Coronary artery (tissue), 2 donors: ENCODE measurements around the gene SDF4.
"Not testable (repeated sequence)": the region's sequence is repeated elsewhere in the genome, so short reads cannot be mapped to it uniquely, and the experiment has no call there.

ENCODE experiments used
- DNase-seq: peaks from one replicate; pipeline ENCODE4 v3.0.0-alpha.2; 2017; ENCODE audit warnings: low spot score
- H3K27ac ChIP-seq, 2 donors: fragments of 200-600 bp; sonication (generic); one replicate each; pipeline ENCODE4 v1.5.1; 2016 to 2019
- H3K4me3 ChIP-seq: fragments of 200-600 bp; sonication (generic); 2 replicates; pipeline ENCODE4 v1.5.1; 2016; ENCODE audit warnings: mild to moderate bottlenecking, moderate library complexity
- CTCF ChIP-seq: fragments of 200-600 bp; sonication (generic); IDR thresholded peaks from one replicate; pipeline ENCODE4 v1.5.1; 2019; ENCODE audit warnings: antibody characterized with exemption

SDF4 gene

DNA sequence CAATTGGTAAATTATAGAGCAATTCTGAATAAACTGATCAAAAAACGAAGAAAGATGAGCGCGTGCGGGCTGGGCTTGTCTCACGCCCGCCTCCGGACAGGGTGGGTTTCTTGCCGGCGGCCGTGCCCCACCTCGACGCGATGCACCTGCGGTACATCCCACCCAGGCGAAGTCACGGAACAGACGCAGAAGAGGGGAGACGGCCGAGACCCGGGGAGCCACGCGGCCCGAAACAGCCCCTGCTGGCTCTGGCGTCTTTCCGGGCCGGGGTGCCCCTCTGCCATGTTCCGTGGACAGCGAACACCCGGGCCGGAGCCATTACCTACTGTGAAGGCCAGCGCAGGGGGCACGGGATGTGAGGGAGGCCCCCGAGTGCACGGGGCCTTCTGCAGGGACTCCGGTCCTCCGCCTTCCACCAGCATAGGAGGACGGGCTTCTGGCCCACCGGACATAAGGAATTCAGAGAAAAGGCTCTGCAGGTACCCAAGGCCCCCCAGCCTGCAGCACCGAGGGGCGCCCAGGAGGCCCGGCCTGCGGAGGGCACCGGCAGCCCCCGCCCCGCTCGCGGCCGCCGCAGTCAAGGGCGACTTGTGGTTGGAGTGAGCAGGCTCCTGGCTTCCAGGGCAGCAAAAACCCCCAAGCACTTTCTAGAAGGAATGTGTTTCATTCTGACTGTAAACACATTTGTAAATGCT, 22.3 kb upstream of the SDF4 start:
- no peak for TF ChIP-seq CTCF
- DNase-seq = no peak
- Histone ChIP-seq H3K27ac (no peak overlapping the region), H3K4me3 (no peak overlapping the region)

DNA sequence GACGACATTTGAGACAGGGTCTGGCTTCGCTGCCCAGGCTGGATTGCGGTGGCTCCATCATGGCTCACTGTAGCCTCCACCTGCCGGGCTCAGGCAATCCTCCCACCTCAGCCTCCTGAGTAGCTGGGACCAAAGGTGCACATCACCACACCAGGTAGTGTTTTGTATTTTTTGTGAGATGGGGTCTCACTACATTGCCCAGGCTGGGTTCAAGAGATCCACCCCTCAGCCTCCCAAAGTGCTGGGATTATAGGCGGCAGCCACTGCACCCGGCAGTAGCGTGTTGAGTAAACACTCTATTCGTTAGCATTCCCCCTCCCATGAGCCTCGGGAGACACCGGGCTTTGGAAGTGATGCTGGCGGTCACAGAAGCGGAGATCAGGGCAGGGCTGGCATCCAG, 21.5 kb upstream of the SDF4 start:
- Histone ChIP-seq H3K27ac (no peak overlapping the region), H3K4me3 (no peak overlapping the region)
- TF ChIP-seq CTCF = no peak
- DNase-seq = no peak

DNA sequence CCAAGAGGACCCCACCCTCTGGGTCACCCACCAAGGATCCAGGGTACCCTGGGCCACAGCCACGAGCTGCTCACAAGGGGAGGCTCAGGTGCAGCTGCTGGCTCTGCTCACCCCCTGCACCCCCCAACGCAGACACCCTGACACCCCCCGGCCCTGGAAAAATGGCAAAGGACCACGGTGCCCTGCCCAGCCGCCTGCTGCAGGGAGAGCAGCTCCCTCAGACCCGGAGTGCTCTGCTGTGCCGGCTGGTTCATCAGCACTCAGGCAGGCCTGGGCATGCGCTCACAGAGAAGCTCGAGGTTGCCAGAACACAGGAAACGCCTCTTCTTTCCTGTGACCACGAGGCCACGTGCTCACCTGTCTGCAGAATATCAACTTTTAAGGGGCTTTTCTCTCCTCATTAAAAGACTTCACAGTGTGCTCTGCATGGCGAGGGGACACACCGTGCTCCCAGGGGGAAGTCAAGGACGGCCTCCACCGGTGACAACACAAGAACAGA, 19.0 kb upstream of the SDF4 start:
- no peak overlapping the region for H3K4me3 ChIP-seq
- DNase-seq = no peak
- TF ChIP-seq CTCF = no peak
- no peak overlapping the region for H3K27ac ChIP-seq

DNA sequence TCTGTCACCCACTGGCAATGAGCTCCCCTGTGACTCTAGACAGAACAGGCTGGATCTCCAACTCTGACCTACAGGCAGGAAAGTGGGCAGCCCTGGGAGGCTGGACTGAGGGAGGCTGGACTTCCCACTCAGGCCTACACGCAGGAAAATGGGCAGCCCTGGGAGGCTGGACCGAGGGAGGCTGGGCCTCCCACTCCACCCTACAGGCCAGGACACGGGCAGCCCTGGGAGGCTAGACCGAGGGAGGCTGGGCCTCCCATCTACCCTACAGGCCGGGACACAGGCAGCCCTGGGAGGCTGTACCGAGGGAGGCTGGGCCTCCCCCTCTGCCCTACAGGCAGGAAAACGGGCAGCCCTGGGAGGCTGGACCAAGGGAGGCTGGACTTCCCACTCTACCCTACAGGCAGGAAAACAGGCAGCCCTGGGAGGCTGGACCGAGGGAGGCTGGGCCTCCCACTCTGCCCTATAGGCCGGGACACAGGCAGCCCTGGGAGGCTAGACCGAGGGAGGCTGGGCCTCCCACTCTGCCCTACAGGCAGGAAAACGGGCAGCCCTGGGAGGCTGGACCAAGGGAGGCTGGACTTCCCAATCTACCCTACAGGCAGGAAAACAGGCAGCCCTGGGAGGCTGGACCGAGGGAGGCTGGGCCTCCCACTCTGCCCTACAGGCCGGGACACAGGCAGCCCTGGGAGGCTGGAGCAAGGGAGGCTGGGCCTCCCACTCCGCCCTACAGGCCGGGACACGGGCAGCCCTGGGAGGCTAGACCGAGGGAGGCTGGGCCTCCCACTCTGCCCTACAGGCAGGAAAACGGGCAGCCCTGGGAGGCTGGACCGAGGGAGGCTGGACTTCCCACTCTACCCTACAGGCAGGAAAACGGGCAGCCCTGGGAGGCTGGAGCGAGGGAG, 16.5 kb upstream of the SDF4 start:
- not testable (repeated sequence) for DNase-seq

DNA sequence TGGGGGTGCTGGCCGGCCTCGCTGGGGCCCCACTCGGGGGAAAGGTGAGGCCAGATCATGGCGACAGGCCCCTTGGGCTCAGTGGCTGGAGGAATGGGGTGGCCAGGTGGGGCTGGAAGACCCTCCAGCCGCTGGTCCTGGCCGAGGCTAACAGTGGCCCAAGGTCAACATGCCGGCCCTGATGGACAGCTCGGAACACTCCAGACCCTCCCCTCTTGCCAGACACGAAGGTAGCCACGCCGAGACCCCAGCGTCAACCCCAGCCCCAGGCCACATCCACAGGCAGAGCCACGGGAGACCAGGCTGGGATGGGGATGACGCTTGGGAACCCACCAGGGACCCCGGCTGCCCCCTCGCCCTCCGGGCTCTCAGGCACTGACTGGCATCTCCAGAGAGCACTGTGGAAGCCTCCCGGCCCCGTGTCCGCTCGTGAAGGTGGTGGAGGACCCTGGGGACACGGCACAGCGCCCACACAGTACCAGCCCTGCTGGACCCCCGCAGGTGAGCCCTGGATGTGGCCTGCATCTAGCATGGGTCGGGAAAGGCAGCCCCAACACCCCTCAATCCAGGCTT, 15.6 kb upstream of the SDF4 start:
- Histone ChIP-seq H3K4me3 (no peak overlapping the region), H3K27ac (no peak overlapping the region)
- no peak for TF ChIP-seq CTCF
- DNase-seq = no peak

More for the DNA sequence above, 16.5 kb upstream of the SDF4 start:
- not testable (repeated sequence) for H3K27ac ChIP-seq, H3K4me3 ChIP-seq

DNA sequence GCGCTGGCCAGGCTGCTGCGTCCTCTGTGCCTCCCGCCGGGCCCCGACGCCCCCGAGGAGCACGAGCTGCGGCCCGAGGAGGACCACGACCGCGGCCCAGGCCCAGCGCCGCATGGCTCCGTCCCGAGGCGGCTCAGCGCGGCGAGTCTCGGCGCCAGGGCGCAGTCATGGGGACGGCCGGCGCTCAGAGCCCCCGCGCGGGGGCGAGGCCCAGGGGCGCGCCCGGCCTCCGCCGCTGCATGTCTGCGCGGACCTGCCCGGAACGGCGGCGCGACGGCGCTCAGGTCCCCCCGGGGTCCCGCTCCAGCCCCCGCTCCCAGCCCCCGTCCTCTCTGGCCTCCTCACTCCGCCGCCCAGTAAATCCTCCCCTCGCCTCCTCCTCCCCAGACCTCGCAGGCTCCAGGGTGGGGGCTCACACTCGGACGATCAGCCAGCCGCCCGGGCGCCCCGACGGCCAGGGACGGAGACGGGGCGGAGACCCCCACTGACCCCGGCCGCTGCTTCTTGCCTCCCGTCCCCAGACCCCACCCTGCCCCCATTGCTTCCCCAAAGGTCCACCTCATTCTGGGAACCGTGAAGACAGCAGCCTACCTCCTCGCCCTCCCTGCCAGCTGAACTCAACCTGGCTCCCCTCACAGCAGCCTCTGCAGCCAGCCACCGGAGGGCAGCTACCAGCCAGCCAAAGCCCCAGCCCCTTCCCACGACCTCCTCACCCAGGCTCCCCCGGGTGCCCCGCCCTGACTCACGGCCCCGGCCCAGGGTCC, 15.0 kb upstream of the SDF4 start, which contains the start of gene C1QTNF12:
C1QTNF12 (minus strand) TSS at position 146 of the 764 bp plus-strand sequence; CDS start at position 114, 32 bp downstream.
- no peak for DNase-seq
- Histone ChIP-seq H3K27ac (no peak within 1 kb of the TSS), H3K4me3 (peak within 1 kb of the TSS; percentile 34)
- TF ChIP-seq CTCF = no peak
